HG02840 (cell line): ENCODE data around the gene OMA1.
A peak's percentile ranks its signal among the peaks of the same experiment; 100 is the strongest.
"Not testable (repeated sequence)": the region's sequence is repeated elsewhere in the genome, so short reads cannot be mapped to it uniquely, and the experiment has no call there.

ENCODE experiments used
- ATAC-seq: cut with Tn5 transposase; IDR thresholded peaks from one replicate; pipeline ENCODE4 v1.9.1; 2021; ENCODE audit warnings: mild to moderate bottlenecking, moderate library complexity, moderate number of reproducible peaks; ENCODE audit not compliant: unreplicated experiment, low FRiP score

The OMA1 gene

DNA sequence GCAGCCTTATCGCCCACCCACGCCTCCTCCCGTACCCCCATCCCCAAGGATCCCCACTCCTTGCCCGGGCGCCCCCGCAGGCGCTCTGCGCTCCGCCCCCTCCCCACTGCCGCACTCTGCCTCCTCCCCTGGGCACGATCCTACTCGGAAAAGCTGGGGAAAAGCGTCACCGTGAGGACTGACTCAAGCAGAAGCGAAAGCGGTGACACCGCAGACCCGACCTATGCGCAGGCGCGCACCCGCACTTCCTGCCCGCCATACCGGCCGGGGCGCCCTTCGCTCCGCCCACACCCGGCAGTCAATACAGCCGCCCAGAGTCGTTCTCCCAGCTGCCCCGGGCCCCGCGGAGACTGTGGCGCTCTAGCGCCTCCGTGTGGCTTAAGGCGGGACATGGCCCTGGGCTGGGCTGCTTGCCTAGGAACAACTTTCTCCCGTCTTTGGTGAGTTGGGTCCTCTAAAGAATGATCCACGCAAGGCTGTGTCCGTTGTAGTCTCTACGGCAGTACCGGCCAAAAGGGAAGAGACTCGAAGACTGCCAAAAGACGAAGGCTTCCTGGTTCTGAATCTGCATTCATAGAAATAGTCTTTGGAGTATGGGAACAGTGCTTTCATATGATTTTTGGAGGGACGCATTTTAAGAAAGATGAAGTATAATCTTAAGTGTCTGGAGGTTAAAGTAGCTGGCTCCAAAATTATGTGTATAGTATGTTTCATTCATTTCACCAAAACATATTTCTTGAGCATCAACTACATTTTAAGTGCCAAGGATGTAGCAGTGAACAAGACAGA lies at the start of gene OMA1:
Gene OMA1 (minus strand): TSS at position 207 of the 789 bp plus-strand sequence. CDS start 7,432 bp downstream, outside the sequence.
- peak; percentile 98 for ATAC-seq

DNA sequence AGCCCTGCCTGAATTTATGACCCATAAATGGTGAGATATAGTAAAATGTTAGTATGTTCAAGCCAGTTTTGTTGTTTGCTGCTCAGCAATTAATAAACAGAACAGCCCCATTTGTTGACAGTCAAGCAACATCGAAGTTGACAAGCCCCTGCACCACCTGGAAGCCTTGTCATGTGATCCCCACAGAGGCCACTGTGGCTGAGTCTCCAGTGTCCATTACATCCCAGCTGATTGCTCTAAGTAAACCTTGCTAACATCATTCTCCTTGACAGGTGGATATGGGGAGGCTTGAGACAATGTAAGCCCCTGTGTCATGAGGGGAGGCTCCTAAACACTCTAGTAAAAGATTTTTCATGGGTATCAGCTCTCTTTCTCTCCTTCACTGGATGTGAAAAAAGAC lies 48.0 kb upstream of the OMA1 start:
- no peak for ATAC-seq

DNA sequence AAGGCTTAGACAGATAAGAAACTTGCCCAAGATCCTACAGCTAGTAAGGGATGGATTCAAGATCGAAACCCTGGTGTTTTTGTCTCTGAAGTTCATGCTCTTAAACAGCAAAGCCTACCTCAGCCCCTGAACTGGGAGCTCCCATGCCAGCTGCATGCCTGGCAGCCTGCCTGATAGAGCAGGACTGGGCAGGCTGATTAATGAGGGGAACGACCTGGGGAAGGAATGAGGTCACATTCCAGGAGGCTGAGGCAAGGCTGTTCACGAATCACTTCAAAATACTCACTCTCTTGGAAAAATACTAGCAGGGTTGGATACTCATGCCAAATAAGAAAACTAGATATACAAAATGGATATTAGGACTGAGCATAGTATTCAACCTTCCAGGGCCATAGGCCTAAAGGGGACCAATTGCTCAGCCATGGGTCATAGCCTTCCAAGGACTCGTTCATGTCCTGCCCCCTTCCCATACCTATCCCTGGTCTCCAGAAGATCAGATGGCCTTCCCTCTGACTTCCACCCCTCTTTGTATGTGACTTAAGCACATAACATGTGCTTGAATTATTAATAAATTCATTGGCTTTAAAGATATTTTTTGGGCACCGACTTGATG lies 46.1 kb upstream of the OMA1 start:
- ATAC-seq: no peak

DNA sequence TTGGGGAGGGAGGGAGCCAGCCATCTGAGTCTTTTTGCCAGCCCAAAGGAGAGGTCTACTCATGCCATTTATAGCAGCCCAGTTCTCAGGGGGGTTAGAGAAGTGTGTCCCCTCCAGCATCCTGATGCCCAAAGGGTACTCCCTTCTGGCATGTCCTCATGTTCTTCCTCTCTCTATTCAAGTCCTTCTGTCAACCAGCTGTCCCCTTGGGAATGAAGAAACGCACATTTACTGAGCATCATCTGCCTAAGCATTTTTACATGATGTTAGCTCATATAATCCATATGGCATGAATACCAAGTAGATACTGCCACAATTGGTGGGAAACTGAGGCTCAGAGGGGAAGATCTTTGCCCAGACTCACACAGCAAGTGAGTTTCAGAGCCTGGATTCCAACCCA lies 45.3 kb upstream of the OMA1 start:
- ATAC-seq: no peak

DNA sequence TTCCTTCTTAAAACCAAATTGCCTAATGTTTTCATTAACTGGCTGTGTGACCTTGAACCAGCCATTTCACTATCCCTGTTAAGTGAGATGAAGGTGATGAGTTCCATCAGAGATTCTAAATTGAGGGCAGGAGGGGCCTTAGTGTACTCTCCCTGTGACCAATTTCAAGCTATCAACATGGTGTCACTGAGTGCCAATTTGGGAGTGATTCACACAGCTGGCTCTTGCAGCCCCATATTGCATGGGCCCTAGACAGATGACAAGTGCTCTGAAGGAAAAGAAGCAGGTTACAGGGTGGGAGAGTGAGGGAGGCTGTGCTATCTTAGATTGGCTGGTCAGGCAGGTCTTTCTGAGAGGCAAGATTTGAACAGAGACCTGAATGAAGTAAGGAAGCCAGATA lies 43.5 kb upstream of the OMA1 start:
- ATAC-seq: no peak

DNA sequence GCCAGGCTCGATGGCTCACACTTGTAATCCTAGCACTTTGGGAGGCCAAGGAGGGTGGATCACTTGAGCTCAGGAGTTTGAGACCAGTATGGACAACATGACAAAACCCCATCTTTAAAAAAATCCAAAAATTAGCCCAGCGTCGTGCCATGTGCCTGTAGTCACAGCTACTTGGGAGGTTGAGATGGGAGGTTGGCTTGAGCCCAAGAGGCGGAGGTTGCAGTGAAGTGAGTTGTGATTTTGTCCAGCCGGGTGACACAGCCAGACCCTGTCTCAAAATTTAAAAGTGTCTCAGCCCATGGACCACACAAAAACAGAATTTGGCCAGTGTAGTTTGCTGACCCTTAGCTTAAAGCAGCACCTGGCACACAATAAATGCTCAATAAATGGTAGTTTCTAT lies 41.9 kb upstream of the OMA1 start:
- no peak for ATAC-seq

DNA sequence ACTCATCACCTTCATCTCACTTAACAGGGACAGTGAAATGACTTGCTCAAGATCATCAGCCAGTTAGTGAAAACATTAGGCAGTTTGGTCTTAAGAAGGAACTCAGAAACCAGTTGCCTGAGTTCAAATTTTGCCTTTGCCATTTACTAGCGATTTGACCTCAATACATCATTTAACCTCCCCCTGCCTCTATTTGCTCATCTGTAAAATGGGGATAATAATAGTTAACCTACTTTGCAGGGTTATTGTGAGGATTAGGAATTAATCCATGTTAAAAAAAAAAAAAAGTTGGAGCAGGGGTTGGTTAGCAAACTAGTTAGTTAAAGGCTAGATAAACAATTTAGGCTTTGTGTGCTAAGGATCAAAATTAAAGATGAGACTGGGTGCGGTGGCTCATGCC lies 41.1 kb upstream of the OMA1 start:
- no peak for ATAC-seq

DNA sequence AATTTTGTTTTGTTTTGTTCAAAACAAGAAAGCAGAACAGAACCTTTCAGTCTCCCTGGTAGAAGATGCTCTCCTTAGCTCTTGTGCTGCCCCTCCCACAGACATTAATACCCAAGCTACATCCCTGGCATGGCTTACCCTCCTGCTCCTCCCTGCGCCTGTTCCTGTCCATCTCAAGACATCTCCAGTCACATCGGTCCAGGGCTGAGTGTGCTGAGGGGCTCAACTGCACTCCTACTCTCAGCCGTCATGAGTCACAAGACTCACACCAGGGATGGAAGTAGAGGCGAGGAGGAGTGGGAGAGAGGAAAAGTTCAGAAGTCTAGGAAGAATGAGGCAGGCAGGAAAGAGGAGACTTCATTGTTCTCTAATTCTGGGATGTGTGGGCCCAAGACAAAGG lies 39.7 kb upstream of the OMA1 start:
- no peak for ATAC-seq

DNA sequence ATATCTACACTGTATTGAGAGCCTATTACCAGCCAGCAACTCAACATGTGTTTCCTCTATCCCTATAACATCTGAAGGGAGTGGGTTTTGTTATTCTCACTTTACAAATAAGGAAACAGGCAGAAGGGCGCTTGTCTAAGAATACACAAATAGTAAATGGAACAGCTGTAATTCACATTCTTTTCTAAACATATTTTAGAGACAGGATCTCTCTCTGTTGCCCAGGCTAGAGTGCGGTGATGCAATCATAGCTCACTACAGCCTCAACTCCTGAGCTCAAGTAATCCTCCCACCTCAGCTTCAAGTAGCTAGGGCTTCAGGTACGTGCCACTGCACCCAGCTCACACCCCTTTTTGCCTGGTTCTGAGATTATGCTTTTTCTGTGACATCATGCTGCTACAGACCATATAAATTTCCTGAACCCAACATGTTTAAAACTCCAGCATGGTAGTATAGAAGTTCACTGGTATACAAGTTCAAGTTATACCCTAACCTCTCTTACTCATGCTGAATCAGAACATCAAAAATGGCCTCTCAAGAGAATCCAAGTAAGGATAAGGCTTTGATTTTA lies 39.1 kb upstream of the OMA1 start:
- ATAC-seq: no peak

DNA sequence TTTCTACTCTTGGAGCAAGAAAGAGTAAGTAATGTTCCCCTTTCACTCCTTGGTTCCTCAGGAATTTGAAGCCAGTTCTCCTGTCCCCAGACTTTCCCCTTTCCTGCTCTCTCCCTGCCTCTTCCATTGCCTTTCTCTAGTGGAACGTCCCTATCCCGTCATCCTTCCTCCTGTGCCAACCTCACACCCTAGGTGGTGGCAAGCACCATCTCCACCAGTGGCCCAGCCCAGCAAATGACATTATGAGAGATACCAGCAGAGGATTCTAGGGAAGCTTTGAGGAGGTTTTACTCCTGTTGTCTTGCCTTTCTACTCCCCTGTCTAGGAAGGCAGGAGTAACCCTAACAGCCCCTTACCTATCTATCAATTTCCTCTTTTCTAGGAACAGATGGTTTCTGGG lies 38.6 kb upstream of the OMA1 start:
- ATAC-seq: no peak

DNA sequence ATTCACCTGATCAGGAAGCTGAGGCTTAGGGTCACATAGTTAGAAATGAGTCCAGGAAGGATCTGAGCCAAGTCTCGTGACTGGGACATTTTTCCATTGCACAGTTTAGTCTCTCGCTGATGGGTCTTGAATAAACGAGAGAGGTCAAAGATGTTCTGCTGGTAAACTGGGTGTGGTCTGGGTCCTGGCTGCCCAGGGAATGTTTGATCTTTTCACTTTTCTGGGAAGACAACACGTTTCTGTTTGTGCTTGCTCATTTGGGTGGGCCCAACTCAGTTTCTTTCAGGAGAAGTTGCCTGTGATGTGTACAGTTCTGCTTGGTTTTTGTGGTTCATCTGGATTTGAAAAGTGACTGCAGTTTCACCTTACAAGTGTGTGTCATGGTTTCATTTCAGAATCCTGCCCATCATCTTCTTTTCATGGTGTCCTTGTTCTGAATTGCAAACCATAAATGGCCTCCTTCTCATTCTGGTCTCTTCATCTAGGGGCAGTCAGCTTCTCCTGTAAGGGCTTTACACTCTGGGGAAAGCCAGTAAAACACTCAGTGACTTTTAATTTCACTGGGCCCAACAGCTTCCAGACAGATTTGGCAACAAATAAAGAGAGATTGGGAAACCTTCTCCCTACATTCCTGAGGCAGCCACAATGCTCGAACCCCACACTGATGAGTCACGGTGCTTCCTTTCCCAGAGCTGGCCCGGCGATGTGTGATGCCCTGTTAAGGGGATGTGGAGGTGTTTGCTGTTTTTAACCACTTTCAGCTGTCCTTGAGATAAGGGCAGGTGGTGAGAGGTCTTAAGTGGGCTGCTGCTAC lies 37.8 kb upstream of the OMA1 start:
- ATAC-seq: no peak

DNA sequence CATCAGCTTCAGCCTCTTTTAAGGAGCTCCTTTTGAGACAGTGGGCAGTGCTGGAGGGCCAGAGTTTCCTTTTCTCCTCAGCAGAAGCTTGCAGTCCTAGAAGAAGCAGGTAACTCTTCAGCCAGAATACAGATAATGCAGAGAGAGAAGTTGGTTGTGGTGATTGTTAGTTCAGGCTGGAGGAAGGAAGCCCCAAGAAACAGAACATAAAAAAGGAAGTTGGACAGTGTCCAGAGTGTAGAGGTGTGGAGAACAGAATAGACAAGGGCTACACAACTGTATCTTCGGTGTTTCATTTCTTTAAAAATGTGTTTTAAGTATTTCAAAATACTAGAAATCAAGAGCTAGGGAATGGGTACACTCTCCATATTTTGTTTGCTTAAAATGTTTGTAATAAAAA lies 37.0 kb upstream of the OMA1 start:
- no peak for ATAC-seq

DNA sequence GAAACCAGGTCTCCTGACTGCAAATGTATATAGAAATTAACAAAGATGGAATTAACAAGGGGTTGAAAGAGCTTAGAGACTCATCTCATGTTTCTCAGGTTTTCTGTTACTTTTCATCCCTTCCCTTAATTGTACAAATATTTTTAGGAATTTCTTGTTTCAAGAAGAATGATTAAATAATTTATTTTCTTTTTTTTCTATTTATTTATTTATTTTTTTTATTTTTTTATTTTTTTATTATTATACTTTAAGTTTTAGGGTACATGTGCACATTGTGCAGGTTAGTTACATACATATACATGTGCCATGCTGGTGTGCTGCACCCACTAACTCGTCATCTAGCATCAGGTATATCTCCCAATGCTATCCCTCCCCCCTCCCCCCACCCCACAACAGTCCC lies 35.6 kb upstream of the OMA1 start:
- ATAC-seq: not testable (repeated sequence)

DNA sequence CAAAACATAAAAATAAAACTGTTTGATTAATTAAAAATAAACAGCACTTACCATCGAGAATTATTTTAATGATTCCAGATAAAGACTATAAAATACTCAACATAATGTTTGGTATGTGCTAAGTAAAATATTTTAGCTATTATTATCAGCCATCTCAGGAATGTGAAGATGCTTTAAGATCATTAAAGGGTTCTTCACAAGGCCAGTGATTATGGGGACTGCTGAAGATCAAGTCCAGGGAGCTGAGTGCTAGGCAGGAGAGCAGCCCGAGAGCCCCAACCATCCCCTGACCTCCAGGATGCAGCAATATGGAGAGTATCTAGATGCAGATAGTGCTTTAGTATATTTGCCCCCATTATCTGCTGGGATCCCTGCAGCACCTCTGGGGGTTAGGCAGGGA lies 35.1 kb upstream of the OMA1 start:
- ATAC-seq: no peak

DNA sequence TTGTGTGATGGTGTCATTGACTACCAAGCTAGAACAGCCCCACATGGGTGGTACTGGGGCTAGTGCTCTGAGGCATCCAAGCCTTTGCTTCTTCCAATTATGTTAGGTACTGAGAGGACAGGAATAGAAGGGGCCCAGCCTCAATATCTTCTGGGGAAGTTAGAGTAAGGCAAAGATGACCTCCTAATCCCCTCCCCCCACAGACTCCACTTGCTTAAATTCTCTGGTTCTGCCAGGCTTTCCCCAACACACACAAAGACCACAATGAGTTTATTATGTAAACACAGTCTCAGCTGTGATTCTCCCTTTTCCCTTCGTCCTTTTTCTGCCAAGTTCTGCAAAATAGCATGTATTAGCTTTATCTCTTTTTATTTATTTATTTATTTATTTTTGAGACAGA lies 33.7 kb upstream of the OMA1 start:
- ATAC-seq: no peak

DNA sequence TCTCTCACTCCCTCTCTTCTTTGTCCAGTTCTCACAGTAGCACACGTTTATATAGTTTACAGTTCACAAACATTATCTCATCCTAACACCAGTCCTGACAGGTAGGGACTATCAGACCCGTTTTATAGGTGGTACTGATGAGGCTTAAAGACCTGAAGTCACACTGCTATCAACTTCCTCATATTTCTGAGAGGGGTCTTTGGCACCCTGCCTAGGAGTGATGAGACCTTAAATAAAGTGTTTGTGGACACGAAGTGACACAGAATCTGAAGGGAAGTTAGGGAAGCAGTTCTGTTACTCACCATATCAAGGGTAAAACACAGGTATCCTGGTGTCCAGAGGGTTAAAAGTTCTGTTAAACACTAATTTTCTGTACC lies 31.1 kb upstream of the OMA1 start:
- ATAC-seq: no peak

DNA sequence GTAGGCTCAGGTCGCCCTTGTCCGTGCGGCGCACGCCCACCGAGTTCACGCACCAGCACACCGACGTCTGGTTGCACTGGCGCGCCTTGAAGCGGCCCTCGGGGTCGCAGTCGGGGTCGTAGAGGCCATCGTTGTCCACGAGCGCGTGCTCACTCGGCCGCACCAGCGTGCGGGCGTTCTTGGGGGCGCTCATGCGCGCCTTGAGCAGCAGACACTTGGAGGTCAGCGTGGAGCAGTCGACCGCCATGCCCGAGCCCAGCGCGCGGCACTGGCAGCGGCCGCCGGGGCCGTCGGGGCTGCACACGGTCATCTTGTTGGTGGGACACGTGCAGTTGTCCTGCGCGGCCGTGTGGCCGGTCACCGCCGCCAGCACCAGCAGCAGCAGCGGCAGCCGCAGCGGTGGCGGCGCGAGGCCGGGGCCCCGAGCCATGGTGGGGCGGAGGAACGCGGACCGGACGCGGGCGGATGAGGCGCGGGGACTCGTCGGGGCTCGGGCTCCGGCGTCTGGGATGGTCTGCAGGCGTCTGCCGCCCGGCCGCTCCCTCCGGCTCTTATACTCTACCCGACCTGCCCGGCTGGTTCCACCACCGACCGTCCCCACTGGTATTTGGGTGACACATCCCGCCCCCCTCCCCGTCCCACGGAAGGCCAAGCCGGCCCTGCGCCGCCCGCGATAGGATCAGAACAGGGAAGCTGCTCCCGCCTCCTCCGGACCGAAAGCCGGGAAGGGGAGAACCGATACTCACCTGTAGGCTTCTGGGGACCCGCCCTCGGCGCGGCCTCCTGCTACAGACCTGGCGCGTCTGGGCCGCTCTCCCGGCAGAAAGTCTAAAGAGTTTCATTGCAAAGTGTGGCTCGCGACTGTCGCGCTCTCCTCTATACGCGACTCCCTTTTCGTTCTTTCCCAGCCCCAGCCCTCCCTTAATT lies 30.5 kb upstream of the OMA1 start, which contains the start of gene TACSTD2:
Gene TACSTD2 (minus strand): TSS at position 526 of the 927 bp plus-strand sequence. CDS start 96 bp downstream, at position 430.
- ATAC-seq: no peak

DNA sequence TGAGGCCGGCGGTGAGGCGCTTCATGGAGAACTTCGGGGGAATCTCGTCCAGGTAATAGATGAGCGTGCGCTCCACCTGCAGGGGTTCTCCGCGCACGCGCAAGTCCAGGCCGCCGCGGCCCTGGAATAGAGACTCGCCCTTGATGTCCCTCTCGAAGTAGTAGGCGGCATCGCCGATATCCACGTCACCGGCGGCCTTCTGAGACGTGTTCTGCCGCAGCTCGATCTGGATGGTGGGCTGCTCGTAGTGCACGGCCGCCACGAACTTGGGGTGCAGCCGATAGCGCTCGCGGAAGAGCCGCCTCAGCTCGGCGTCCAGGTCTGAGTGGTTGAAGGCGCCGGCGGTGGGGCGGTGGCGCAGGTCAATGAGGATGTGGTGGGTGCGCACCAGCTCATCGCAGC lies 29.8 kb upstream of the OMA1 start:
- ATAC-seq: no peak

DNA sequence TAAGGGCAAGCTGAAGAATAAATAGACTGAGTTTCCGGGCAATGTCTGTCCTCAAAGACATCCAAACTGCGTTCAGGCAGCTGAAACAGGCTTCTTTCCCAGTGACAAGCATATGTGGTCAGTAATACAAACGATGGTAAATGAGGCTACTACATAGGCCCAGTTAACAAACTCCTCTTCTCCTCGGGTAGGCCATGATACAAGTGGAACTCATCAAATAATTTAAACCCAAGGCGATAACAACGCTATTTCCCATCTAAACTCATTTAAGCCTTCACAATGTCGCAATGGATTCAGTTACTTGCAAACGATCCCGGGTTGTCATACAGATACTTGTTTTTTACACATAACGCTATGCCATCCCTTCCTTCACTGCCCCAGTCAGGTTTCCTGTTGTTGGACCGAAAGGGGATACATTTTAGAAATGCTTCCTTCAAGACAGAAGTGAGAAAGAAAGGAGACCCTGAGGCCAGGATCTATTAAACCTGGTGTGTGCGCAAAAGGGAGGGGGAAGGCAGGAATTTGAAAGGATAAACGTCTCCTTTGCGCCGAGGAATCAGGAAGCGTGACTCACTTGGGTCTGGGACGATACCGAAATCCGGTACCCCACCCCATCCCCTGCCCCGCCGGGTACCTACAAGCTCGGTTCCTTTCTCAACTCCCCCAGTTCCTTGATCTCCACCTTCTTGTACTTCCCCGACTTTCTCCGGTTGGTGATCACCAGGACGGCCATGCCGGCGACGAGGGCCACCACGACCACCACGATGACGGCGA lies 29.2 kb upstream of the OMA1 start:
- no peak for ATAC-seq
